ENCODE measurements around the gene CWH43.

- TF ChIP-seq CTCF (IDR thresholded peaks at IDR 0.05) (no peak), POLR2A (IDR thresholded peaks at IDR 0.05) (no peak)
Measured at GRCh38 chr4:48986654-48987164, 634 bp downstream of the CWH43 start.

All from ovary (tissue), 3 donors.